NCI-H226 (cell line): Measurements from ENCODE around the gene ZNF575.
A peak's percentile ranks its signal among the peaks of the same experiment; 100 is the strongest.

Experiments
- DNase-seq: peaks from one replicate; pipeline ENCODE4 v3.0.0-alpha.2; 2015

The ZNF575 gene

DNA sequence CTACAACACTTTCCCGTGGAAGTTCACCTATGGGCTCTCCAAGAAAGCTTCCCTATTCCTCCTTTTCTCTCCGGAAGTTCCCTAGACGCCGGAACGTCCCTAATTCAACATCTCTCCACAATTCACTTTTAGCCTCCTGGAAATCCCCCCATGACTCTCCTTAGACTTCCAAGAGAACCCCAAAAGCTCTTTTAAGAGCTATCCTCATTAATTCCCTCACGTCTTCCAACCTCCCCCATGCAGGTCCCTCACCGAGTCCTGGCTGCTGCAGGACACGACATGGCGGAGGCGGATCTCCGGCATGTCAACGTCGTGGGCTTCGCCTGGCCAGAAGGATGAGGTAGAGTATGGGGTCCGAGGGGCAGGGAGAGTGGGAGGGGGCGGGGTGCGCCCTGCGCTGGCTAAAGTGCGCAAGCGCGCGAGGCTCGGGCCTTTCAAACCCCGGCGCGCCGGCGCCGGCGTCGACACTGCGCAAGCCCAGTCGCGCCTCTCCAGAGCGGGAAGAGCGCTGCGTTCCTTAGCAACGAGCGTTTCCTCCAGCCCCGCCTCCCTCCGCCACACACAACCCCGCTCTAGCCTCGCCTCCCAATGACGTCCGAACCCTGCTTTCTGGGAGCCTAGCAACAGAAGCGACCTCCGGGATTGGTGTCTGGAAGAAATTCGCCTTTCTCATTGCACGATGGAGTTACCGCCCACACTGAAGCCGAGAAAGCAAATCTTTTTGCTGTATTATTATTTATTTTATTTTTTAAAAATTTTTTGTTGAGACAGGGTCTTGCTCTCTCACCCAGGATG is 42.4 kb downstream of the ZNF575 start, which contains the start of the genes PINLYP and XRCC1:
Gene PINLYP, plus strand, starts transcription at position 646 of the 795 bp plus-strand sequence. CDS start 1,391 bp downstream, outside the sequence.
Gene XRCC1, minus strand, starts transcription at position 372 of the 795 bp plus-strand sequence. Its CDS starts 69 bp downstream, at position 303.
- DNase-seq = peak; percentile 97

DNA sequence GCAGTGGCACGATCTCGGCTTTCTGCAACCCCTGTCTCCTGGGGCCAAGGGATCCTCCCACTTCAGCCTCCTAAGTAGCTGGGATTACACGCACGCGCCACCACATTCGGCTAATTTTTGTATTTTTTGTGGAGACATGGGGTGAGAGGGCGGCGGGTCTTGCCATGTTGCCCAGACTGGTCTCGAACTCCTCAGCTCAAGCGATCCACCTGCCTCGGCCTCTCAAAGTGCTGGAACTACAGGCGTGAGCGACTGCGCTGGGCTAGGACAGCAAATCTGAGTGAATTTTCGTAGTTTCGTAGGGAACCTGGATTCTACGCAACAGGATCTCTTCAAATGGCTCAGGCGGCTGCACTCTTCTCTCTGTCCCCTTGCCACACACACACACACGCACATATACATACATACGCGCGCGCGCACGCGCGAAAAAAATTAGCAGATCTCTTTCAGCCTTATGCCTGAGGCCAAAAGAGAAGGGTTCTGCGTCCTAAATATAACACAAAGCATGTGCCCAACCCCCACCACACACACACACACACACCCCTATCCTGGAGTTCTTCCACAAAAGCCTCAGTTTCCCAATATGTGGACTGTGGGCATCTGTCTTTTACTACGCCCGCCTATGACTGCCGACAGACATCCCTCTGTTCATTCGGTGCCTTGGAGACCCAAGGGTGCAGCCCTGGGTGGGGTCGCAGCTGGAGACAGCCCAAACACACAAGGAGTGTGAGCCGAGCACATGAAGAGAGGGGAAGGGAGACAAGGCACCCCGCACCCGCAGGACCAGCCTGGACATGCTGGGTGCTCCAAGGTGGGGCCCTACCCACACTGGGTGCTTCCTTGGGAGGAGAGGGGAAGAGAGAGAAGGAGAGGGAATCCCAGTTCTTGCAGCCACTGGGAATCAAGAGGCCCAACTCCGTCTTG is 43.2 kb downstream of the ZNF575 start:
- DNase-seq = no peak

DNA sequence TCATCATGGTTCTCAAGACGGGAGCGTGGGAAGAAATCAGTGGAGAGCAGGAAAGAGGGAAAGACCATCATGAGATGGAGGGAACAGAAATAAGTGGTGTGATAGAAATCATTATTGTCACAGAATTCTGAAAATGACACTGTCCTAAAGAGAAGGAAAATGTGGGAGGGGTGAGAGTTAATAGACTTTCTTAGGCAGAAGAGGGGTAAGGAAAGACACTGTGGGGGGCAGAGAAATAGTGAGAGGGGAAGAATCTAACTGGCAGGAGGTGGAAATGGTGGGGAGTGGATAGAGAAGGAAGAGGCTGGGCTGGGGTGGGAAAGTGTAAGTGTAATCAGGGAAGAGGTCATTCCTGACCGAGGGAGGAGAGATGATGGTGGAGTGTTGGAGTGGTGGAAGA is 45.8 kb downstream of the ZNF575 start:
- DNase-seq = no peak

DNA sequence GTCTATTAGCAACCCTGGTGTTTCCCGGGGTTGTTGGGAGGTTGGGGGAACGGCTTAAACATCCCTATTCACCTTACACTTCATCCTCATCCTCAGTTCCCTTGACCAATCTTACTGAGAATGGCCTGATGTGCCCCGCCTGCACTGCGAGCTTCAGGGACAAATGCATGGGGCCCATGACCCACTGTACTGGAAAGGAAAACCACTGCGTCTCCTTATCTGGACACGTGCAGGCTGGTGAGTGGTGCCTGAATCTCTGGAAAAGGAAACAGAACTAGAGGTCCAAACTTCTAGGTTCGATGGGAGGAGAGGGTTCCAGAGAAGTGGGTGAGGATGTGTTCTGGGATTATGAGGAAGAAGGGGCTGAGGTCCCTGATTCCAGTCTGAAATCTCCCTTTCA is 48.5 kb downstream of the ZNF575 start:
- no peak for DNase-seq

DNA sequence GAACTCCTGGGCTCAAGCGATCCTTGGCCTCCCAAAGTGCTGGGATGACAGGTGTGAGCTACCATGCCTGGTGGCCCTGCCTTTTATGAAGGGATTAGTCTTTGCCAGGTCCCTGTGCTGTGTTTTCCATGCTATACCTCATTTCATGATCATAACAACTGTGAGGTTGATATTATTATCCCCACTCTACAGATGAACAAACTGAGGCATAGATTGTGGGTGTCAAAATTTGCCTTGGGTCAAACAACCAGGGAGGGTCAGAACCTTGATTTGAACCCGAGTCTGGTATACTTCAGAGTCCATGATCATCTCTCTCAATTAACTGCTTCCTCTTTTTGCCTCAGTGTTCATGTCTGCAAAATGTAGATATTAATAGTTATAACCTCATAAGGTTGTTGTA is 49.5 kb downstream of the ZNF575 start:
- DNase-seq = no peak

DNA sequence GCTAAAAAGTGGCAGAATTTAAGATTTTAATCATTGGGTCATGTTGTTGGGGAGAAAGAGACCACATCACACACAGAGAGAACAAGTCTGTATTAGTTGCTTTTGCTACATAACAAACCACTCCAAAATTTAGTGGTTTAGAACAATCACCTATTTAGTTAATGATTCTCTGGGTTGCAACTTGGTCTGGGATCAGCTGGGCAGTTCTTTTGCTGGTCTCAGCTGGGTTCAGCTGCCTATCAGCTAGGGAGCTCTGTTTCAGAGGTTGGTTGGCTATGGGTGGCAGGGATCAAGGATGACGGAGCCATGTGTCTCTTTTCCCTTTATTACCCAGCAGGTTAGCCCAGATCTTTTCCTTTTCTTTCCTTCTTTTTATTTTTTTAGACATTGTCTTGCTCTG is 51.5 kb downstream of the ZNF575 start:
- DNase-seq = no peak
